Measurements from ENCODE around the gene NCOA7.

DNA sequence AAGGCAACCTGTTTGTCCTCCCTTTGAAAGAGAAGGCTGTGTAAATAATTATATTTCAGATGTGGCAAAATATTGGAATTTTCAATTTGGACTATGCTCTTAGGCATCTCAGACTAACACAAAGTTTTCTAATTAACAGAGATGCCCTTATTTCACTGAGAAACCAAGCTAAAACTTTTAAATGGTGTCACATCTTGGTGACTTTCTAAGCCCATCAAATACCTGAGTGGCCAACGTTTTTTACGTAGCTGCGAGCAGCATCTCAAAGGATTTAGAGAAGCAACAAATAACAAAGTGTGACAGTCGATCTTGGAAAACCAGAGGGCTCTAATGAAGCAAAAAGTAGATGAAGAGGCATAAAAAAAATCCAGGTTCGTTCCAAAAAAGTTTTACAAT is 44.7 kb upstream of the NCOA7 start:
- TF ChIP-seq POLR2AphosphoS5 (IDR thresholded peaks at IDR 0.05), result no peak
- TF ChIP-seq CTCF (IDR thresholded peaks at IDR 0.05), result no peak
- no peak for TF ChIP-seq POLR2A (IDR thresholded peaks at IDR 0.05)

Data from stomach (tissue), 4 donors.